Breast epithelium (tissue), 3 donors: ENCODE data around the gene ZSCAN4.

Experiments used
- POLR2A ChIP-seq: fragments of 450-650 bp; IDR thresholded peaks from one replicate; pipeline ENCODE4 v1.6.1; 2016; ENCODE audit warnings: antibody characterized with exemption, mild to moderate bottlenecking, moderate library complexity
- POLR2AphosphoS5 ChIP-seq, 3 donors: sonication (generic); formaldehyde crosslinking; IDR thresholded peaks; one replicate each; pipeline ENCODE4 v1.6.1; 2017; ENCODE audit warnings: antibody characterized with exemption in 3 of 3
- TF ChIP-seq, protein P1 (sequence below), 3 donors: fragments of 450-650 bp; IDR thresholded peaks; one replicate each; pipeline ENCODE4 v1.5.1; 2016 to 2017; ENCODE audit warnings: antibody characterized with exemption in 3 of 3, mild to moderate bottlenecking in 3 of 3, moderate library complexity in 3 of 3

DNA sequence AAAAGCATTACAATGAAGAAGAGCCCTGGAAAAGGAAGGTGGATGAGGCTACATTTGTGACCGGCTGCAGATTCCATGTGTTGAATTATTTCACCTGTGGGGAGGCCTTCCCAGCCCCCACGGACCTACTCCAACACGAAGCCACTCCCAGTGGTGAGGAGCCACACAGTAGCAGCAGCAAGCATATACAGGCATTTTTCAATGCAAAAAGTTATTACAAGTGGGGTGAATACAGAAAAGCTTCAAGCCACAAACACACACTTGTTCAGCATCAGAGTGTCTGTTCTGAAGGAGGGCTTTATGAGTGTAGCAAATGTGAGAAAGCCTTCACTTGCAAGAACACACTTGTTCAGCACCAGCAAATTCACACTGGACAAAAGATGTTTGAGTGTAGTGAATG is 18.0 kb downstream of the ZSCAN4 start:
- TF ChIP-seq, protein P1, sequence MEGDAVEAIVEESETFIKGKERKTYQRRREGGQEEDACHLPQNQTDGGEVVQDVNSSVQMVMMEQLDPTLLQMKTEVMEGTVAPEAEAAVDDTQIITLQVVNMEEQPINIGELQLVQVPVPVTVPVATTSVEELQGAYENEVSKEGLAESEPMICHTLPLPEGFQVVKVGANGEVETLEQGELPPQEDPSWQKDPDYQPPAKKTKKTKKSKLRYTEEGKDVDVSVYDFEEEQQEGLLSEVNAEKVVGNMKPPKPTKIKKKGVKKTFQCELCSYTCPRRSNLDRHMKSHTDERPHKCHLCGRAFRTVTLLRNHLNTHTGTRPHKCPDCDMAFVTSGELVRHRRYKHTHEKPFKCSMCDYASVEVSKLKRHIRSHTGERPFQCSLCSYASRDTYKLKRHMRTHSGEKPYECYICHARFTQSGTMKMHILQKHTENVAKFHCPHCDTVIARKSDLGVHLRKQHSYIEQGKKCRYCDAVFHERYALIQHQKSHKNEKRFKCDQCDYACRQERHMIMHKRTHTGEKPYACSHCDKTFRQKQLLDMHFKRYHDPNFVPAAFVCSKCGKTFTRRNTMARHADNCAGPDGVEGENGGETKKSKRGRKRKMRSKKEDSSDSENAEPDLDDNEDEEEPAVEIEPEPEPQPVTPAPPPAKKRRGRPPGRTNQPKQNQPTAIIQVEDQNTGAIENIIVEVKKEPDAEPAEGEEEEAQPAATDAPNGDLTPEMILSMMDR (IDR thresholded peaks at IDR 0.05), result no peak
- TF ChIP-seq POLR2AphosphoS5 (IDR thresholded peaks at IDR 0.05) (no peak), POLR2A (no peak)
